Measurements from ENCODE around the gene UBE2V1. TPM values are rescaled to one million over a fixed set of nuclear protein-coding genes. Genes with fewer than 3 reads are reported as not detected.
"Not testable (repeated sequence)": the region's sequence is repeated elsewhere in the genome, so short reads cannot be mapped to it uniquely, and the experiment has no call there.

UBE2V1 gene
- total RNA-seq, 1 experiment from 2014 or later = 203 TPM

DNA sequence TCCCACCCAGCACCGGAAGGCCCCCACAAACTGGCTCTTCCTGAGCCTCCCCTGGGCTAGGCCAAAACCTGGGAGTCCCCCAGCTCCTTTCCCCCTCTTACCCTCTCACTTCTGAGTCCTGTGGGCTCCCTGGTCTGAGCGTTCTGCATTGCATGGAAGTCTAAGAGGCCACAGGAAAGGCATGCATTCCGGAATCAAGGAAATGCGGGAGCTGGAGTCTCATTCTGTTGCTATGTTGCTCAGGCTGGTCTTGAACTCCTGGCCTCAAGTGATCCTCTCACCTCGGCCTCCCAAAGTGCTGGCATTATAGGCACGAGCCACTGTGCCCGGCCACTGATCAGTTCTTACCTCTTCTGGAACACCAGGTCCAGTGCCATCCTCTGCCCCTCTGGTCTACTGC, 45.9 kb downstream of the UBE2V1 start:
- intact Hi-C loops (cut with micrococcal nuclease; ENCODE audit: unreplicated experiment) = no loop called here
- DNase-seq (ENCODE audit: low spot score) = no peak
- no peaks in the 10 kb centered on the region for H3K9me3 ChIP-seq (ENCODE audit: low read depth, low read length, poor library complexity, severe bottlenecking)
- CTCF ChIA-PET = interaction anchor here (1.8 kb wide), 1 partner anchor 88 kb away, joined by 3 read pairs; no protein-coding TSS in a partner anchor
- no peak for TF ChIP-seq EZH2 (IDR thresholded peaks at IDR 0.05; ENCODE audit: borderline replicate concordance, low read depth, low read length, poor library complexity, severe bottlenecking)
- TF ChIP-seq, protein P1, sequence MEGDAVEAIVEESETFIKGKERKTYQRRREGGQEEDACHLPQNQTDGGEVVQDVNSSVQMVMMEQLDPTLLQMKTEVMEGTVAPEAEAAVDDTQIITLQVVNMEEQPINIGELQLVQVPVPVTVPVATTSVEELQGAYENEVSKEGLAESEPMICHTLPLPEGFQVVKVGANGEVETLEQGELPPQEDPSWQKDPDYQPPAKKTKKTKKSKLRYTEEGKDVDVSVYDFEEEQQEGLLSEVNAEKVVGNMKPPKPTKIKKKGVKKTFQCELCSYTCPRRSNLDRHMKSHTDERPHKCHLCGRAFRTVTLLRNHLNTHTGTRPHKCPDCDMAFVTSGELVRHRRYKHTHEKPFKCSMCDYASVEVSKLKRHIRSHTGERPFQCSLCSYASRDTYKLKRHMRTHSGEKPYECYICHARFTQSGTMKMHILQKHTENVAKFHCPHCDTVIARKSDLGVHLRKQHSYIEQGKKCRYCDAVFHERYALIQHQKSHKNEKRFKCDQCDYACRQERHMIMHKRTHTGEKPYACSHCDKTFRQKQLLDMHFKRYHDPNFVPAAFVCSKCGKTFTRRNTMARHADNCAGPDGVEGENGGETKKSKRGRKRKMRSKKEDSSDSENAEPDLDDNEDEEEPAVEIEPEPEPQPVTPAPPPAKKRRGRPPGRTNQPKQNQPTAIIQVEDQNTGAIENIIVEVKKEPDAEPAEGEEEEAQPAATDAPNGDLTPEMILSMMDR (conservative IDR thresholded peaks at IDR 0.05; ENCODE audit: low read depth, low read length) = no peak
- BruUV-seq (replicated peaks) = no TSS peak
- POLR2A ChIA-PET (ENCODE audit: low non-redundant PET) = no interaction called here
- H3K4me1 ChIP-seq (ENCODE audit: insufficient read depth, low read length, poor library complexity, severe bottlenecking) = no peaks in the 10 kb centered on the region
- no peak overlapping the region for H3K27ac ChIP-seq (ENCODE audit: low read depth, low read length, poor library complexity, severe bottlenecking)
- H3K27me3 ChIP-seq (replicated peaks; ENCODE audit: insufficient read depth, low read depth, low read length, poor library complexity) = no peaks in the 10 kb centered on the region
- no peaks in the 10 kb centered on the region for H3K36me3 ChIP-seq (ENCODE audit: insufficient read depth, low read length, poor library complexity, severe bottlenecking)
- no peak overlapping the region for H3K4me3 ChIP-seq (ENCODE audit: low read depth, low read length, poor library complexity, severe bottlenecking)

DNA sequence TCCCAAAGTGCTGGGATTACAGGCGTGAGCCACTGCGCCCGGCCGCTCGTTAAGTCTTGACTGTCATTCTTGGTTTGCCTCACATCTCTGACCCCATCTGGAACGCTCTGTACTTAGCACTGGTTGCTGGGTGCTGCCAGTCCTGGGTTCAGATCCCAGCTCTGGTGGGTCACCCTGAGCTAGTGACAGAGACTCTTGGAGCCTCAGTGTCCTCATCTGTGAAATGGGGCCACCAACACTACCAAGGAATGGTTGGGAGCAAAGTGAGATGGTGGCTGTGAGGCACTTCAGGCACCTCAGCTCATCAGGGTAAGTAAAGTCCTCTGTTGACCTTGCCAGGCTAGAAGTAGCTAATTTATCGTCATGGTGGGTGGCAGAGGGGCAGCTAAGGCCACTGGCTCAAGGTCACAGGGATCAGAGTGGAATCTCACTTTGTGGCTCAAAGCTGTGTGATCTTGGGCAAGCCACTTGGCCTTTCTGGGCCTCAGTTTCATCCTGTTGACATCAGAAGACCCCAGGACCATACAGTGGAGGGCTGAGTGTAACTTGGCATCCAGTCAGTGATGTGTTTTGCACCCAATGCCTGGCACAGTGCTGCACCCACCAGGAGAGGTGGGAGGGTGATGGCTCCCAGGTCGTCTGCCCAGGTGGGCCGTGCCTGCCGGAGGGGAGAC, 46.7 kb downstream of the UBE2V1 start:
- H3K4me1 ChIP-seq (ENCODE audit: insufficient read depth, low read length, poor library complexity, severe bottlenecking) = no peaks in the 10 kb centered on the region
- H3K27ac ChIP-seq (ENCODE audit: low read depth, low read length, poor library complexity, severe bottlenecking) = no peak overlapping the region
- POLR2A ChIA-PET (ENCODE audit: low non-redundant PET) = no interaction called here
- no peaks in the 10 kb centered on the region for H3K9me3 ChIP-seq (ENCODE audit: low read depth, low read length, poor library complexity, severe bottlenecking)
- no peak for TF ChIP-seq EZH2 (IDR thresholded peaks at IDR 0.05; ENCODE audit: borderline replicate concordance, low read depth, low read length, poor library complexity, severe bottlenecking)
- TF ChIP-seq, protein P1 (conservative IDR thresholded peaks at IDR 0.05; ENCODE audit: low read depth, low read length) = no peak
- H3K36me3 ChIP-seq (ENCODE audit: insufficient read depth, low read length, poor library complexity, severe bottlenecking) = no peaks in the 10 kb centered on the region
- no peak for DNase-seq (ENCODE audit: low spot score)
- H3K27me3 ChIP-seq (replicated peaks; ENCODE audit: insufficient read depth, low read depth, low read length, poor library complexity) = no peaks in the 10 kb centered on the region
- no TSS peak for BruUV-seq (replicated peaks)
- intact Hi-C loops (cut with micrococcal nuclease; ENCODE audit: unreplicated experiment) = no loop called here
- H3K4me3 ChIP-seq (ENCODE audit: low read depth, low read length, poor library complexity, severe bottlenecking) = no peak overlapping the region
- CTCF ChIA-PET = interaction anchor here (1.8 kb wide), 1 partner anchor 87 kb away, joined by 3 read pairs; no protein-coding TSS in a partner anchor

DNA sequence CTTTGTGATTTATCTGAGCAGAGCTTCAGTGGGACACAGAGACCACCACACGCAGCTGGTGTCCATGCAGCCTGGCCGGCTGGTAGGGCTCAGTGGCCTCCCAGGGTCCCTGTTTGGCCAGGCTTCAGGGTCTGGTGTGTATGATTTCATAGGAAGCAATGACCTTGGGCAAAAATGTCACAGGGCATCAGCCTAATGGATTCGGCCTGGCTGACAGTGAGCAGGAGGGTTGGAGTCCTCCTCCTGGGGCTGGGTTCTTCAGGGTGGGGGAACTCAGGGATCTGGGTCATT, 47.7 kb downstream of the UBE2V1 start:
- POLR2A ChIA-PET (ENCODE audit: low non-redundant PET) = interaction anchor here (0.6 kb wide), 1 partner anchor 76 kb away, joined by 5 read pairs; no protein-coding TSS in a partner anchor

DNA sequence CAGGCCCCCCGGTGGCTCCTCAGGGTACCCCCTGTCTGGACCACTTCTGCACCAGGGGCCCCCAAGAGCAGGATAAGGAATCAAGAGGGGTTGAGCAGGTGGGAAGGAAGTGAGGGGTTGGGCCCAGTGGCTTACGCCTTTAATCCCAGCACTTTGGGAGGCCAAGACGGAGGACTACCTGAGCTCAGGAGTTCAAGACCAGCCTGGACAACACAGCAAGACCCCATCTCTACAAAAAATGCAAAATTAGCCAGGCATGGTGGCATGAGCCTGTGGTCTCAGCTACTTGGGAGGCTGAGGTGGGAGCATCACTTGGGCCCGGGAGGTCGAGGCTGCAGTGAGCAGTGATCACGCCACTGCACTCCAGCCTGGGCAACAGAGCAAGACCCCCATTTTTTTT, 49.2 kb downstream of the UBE2V1 start:
- POLR2A ChIA-PET (ENCODE audit: low non-redundant PET); H3K36me3 ChIP-seq (ENCODE audit: insufficient read depth, low read length, poor library complexity, severe bottlenecking); H3K4me3 ChIP-seq (ENCODE audit: low read depth, low read length, poor library complexity, severe bottlenecking); H3K4me1 ChIP-seq (ENCODE audit: insufficient read depth, low read length, poor library complexity, severe bottlenecking); DNase-seq (ENCODE audit: low spot score); H3K27me3 ChIP-seq (replicated peaks; ENCODE audit: insufficient read depth, low read depth, low read length, poor library complexity); intact Hi-C loops (cut with micrococcal nuclease; ENCODE audit: unreplicated experiment); CTCF ChIA-PET; H3K9me3 ChIP-seq (ENCODE audit: low read depth, low read length, poor library complexity, severe bottlenecking); H3K27ac ChIP-seq (ENCODE audit: low read depth, low read length, poor library complexity, severe bottlenecking); BruUV-seq (replicated peaks): not testable (repeated sequence)

More for the DNA sequence above, 47.7 kb downstream of the UBE2V1 start:
- Histone ChIP-seq H3K9me3 (ENCODE audit: low read depth, low read length, poor library complexity, severe bottlenecking) (no peaks in the 10 kb centered on the region), H3K4me3 (ENCODE audit: low read depth, low read length, poor library complexity, severe bottlenecking) (no peak overlapping the region), H3K27me3 (replicated peaks; ENCODE audit: insufficient read depth, low read depth, low read length, poor library complexity) (no peaks in the 10 kb centered on the region), H3K27ac (ENCODE audit: low read depth, low read length, poor library complexity, severe bottlenecking) (no peak overlapping the region), H3K36me3 (ENCODE audit: insufficient read depth, low read length, poor library complexity, severe bottlenecking) (no peaks in the 10 kb centered on the region), H3K4me1 (ENCODE audit: insufficient read depth, low read length, poor library complexity, severe bottlenecking) (no peaks in the 10 kb centered on the region)
- intact Hi-C loops (cut with micrococcal nuclease; ENCODE audit: unreplicated experiment) = no loop called here
- BruUV-seq (replicated peaks) = no TSS peak
- CTCF ChIA-PET = interaction anchor here (0.6 kb wide), 1 partner anchor 76 kb away, joined by 3 read pairs; no protein-coding TSS in a partner anchor
- DNase-seq (ENCODE audit: low spot score) = no peak
- no peak for TF ChIP-seq EZH2 (IDR thresholded peaks at IDR 0.05; ENCODE audit: borderline replicate concordance, low read depth, low read length, poor library complexity, severe bottlenecking)
- TF ChIP-seq, protein P1 (conservative IDR thresholded peaks at IDR 0.05; ENCODE audit: low read depth, low read length) = no peak
